Left ventricle myocardium inferior (tissue), 1 donor: ENCODE measurements around the gene TRAF3IP3. TPM values are rescaled to one million over a fixed set of nuclear protein-coding genes. Genes with fewer than 3 reads are reported as not detected.

ENCODE experiments used
- DNase-seq: peaks from one replicate; pipeline ENCODE4 v3.0.0-alpha.2; 2020
- H3K27ac ChIP-seq: fragments of 200-600 bp; replicated peaks from 2 replicates; pipeline ENCODE4 v1.8.0; 2021
- H3K27me3 ChIP-seq: fragments of 200-600 bp; 2 replicates; pipeline ENCODE4 v1.8.0; 2021; ENCODE audit warnings: low read depth
- H3K36me3 ChIP-seq: fragments of 200-600 bp; 2 replicates; pipeline ENCODE4 v1.8.0; 2021
- H3K4me1 ChIP-seq: fragments of 200-600 bp; 2 replicates; pipeline ENCODE4 v1.8.0; 2021
- H3K4me3 ChIP-seq: fragments of 200-600 bp; 2 replicates; pipeline ENCODE4 v1.8.0; 2021; ENCODE audit warnings: mild to moderate bottlenecking, moderate library complexity
- H3K9me3 ChIP-seq: fragments of 200-600 bp; replicated peaks from 2 replicates; pipeline ENCODE4 v1.8.0; 2021
- CTCF ChIP-seq: fragments of 200-600 bp; IDR thresholded peaks from 2 replicates; pipeline ENCODE4 v1.8.0; 2021; ENCODE audit warnings: antibody characterized with exemption, mild to moderate bottlenecking, borderline replicate concordance
- intact Hi-C: fragments of 100-400 bp; cut with micrococcal nuclease; formaldehyde crosslinking; loops from one replicate; pipeline ENCODE4 v1.11.0; 2022
- total RNA-seq: library from RNA; stranded (reverse); fragmentation: NEBNext Ultra II Directional; extraction: Animal tissue kit (Norgen Biotek cat#: 25700); gene quantifications from one replicate; pipeline ENCODE4 v1.2.1, GENCODE V29; 2021
- donor health status: DM: no; HTN: yes; CAD: no; lungs with severe emphysema.

The TRAF3IP3 gene
- total RNA-seq, 1 donor from 2014 or later = 1.2 TPM

- Histone ChIP-seq H3K9me3 (no peaks in the 10 kb centered on the region), H3K27me3 (no peaks in the 10 kb centered on the region), H3K36me3 (no peaks in the 10 kb centered on the region), H3K4me1 (peaks cover 7% of the 10 kb centered on the region), H3K4me3 (no peak overlapping the region), H3K27ac (no peak overlapping the region)
- intact Hi-C loops = no loop called here
- DNase-seq = no peak
- no peak for TF ChIP-seq CTCF
These were observed 45.0 kb upstream of the TRAF3IP3 start for GRCh38 chr1:209710847-209711246.

GRCh38 chr1:209714338-209714737 lies 41.5 kb upstream of the TRAF3IP3 start:
- no peak for DNase-seq
- Histone ChIP-seq H3K36me3 (no peaks in the 10 kb centered on the region), H3K27me3 (no peaks in the 10 kb centered on the region)

GRCh38 chr1:209715314-209715713 lies 40.5 kb upstream of the TRAF3IP3 start:
- TF ChIP-seq CTCF = no peak
- no peak for DNase-seq
- no peak overlapping the region for H3K27ac ChIP-seq
- intact Hi-C loops = no loop called here
- no peak overlapping the region for H3K4me3 ChIP-seq
- no peaks in the 10 kb centered on the region for H3K9me3 ChIP-seq
- no peaks in the 10 kb centered on the region for H3K27me3 ChIP-seq
- no peaks in the 10 kb centered on the region for H3K36me3 ChIP-seq
- H3K4me1 ChIP-seq = peaks cover 26% of the 10 kb centered on the region

More at GRCh38 chr1:209714338-209714737, 41.5 kb upstream of the TRAF3IP3 start:
- intact Hi-C loops = no loop called here
- Histone ChIP-seq H3K27ac (no peak overlapping the region), H3K4me1 (peaks cover 26% of the 10 kb centered on the region), H3K4me3 (no peak overlapping the region), H3K9me3 (no peaks in the 10 kb centered on the region)
- no peak for TF ChIP-seq CTCF

GRCh38 chr1:209717818-209718217 lies 38.0 kb upstream of the TRAF3IP3 start:
- no peak for DNase-seq
- intact Hi-C loops = no loop called here
- Histone ChIP-seq H3K27me3 (no peaks in the 10 kb centered on the region), H3K4me1 (peaks cover 33% of the 10 kb centered on the region), H3K4me3 (no peak overlapping the region), H3K9me3 (no peaks in the 10 kb centered on the region), H3K36me3 (no peaks in the 10 kb centered on the region), H3K27ac (peak overlapping the region; percentile 79)
- TF ChIP-seq CTCF = no peak

GRCh38 chr1:209720326-209720725 lies 35.5 kb upstream of the TRAF3IP3 start:
- Histone ChIP-seq H3K4me1 (peaks cover 31% of the 10 kb centered on the region), H3K4me3 (no peak overlapping the region), H3K27me3 (no peaks in the 10 kb centered on the region), H3K36me3 (no peaks in the 10 kb centered on the region), H3K27ac (peak overlapping the region; percentile 79), H3K9me3 (no peaks in the 10 kb centered on the region)
- no peak for DNase-seq
- intact Hi-C loops = no loop called here
- no peak for TF ChIP-seq CTCF

GRCh38 chr1:209720826-209721225 lies 35.0 kb upstream of the TRAF3IP3 start:
- Histone ChIP-seq H3K27ac (peak overlapping the region; percentile 79), H3K27me3 (no peaks in the 10 kb centered on the region), H3K36me3 (no peaks in the 10 kb centered on the region), H3K9me3 (no peaks in the 10 kb centered on the region), H3K4me3 (no peak overlapping the region), H3K4me1 (peaks cover 26% of the 10 kb centered on the region)
- no peak for DNase-seq
- intact Hi-C loops = no loop called here
- TF ChIP-seq CTCF = no peak
